Astrocyte of the cerebellum (primary cell): ENCODE results near the gene CD101.
A peak's percentile ranks its signal among the peaks of the same experiment; 100 is the strongest.

Experiments
- DNase-seq: peaks from one replicate; pipeline ENCODE4 v3.0.0-alpha.2; 2011; ENCODE audit warnings: low read depth
- H3K4me3 ChIP-seq: 2 replicates; pipeline ENCODE4 v1.5.1; 2011; ENCODE audit warnings: mild to moderate bottlenecking, low read depth, low read length, moderate library complexity
- in situ Hi-C: cut with HindIII; loops from 2 replicates; pipeline ENCODE4 v1.10.0; 2017; ENCODE audit warnings: low sequenced_read_pairs
- TF ChIP-seq, protein P1 (sequence below): IDR thresholded peaks from 2 replicates; pipeline ENCODE4 v1.5.1; 2012; ENCODE audit warnings: low read length, low read depth, moderate library complexity, mild to moderate bottlenecking; ENCODE audit errors: missing control alignments

Gene CD101

DNA sequence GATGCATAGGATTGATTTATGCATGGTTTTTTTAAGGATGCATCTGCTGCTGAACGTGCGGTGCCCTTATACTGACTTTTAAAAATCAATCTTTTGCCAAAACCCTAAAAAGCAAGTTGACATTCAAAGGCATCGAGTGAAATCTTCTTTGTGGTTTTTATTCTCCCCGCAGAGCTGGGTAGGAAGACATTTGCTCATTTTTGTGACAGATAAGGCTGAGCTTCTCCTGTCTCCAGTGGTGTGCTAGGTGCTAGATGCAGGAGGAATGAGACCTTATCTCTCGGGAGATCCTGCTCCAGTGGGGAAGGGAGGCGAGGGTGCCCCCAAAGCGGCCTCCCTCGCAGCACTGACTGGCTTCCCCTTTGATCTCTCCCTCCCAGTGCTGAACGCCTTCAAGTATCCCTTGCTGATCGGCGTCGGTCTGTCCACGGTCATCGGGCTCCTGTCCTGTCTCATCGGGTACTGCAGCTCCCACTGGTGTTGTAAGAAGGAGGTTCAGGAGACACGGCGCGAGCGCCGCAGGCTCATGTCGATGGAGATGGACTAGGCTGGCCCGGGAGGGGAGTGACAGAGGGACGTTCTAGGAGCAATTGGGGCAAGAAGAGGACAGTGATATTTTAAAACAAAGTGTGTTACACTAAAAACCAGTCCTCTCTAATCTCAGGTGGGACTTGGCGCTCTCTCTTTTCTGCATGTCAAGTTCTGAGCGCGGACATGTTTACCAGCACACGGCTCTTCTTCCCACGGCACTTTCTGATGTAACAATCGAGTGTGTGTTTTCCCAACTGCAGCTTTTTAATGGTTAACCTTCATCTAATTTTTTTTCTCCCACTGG is 14.9 kb upstream of the CD101 start:
- no peak for DNase-seq
- TF ChIP-seq, protein P1, sequence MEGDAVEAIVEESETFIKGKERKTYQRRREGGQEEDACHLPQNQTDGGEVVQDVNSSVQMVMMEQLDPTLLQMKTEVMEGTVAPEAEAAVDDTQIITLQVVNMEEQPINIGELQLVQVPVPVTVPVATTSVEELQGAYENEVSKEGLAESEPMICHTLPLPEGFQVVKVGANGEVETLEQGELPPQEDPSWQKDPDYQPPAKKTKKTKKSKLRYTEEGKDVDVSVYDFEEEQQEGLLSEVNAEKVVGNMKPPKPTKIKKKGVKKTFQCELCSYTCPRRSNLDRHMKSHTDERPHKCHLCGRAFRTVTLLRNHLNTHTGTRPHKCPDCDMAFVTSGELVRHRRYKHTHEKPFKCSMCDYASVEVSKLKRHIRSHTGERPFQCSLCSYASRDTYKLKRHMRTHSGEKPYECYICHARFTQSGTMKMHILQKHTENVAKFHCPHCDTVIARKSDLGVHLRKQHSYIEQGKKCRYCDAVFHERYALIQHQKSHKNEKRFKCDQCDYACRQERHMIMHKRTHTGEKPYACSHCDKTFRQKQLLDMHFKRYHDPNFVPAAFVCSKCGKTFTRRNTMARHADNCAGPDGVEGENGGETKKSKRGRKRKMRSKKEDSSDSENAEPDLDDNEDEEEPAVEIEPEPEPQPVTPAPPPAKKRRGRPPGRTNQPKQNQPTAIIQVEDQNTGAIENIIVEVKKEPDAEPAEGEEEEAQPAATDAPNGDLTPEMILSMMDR, result no peak
- no peak overlapping the region for H3K4me3 ChIP-seq
- in situ Hi-C loops, result no loop called here

DNA sequence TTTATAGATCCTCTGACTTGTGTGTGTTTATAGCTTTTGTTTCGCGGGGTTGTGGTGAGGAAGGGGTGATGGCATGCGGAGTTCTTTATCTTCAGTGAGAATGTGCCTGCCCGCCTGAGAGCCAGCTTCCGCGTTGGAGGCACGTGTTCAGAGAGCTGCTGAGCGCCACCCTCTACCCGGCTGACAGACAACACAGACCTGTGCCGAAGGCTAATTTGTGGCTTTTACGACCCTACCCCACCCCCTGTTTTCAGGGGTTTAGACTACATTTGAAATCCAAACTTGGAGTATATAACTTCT is 14.4 kb upstream of the CD101 start:
- DNase-seq, result no peak
- H3K4me3 ChIP-seq, result no peak overlapping the region
- TF ChIP-seq, protein P1, result no peak

DNA sequence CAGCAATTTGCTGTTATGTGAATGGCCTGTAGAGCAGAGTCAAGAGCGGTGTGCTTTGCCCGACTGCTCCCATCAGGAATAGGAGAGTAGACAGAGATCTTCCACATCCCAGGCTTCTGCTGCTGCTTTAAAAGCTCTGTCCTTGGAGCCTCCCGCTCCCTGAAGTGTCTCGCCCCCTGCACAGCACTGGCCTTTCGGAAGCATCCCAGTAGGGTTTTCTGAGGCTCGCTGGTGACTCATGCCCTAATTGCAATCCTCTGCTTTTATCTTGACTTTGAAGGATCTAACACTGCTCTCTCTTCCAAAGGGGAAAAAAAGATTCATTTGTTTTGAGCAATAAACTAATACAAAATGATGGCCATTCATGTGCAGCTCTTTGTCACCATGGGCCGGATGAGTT is 13.3 kb upstream of the CD101 start:
- TF ChIP-seq, protein P1, result no peak
- no peak overlapping the region for H3K4me3 ChIP-seq
- peak; percentile 34 for DNase-seq
- in situ Hi-C loops, result no loop called here

More for the DNA sequence above, 14.4 kb upstream of the CD101 start:
- in situ Hi-C loops, result no loop called here

DNA sequence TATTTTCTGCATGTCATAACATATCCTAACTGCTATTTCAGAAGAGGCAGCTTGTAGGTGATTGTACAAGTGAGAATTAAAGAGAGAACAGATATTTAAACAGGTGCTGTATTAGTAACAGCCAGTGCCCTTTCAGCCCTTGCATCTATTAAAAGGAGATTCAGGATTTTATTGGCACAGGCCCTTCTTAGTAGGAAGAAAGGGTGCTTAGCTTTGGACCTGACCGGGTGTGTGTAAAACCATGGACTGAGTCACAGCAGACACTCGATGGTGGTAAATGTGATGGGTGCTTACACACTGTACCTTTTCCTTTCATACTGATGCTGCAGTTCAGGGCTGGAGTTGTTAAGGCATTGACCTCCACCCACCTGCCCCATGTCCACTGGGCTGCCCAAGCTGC is 12.7 kb upstream of the CD101 start:
- no peak for DNase-seq
- in situ Hi-C loops, result no loop called here
- no peak overlapping the region for H3K4me3 ChIP-seq
- TF ChIP-seq, protein P1, result no peak

DNA sequence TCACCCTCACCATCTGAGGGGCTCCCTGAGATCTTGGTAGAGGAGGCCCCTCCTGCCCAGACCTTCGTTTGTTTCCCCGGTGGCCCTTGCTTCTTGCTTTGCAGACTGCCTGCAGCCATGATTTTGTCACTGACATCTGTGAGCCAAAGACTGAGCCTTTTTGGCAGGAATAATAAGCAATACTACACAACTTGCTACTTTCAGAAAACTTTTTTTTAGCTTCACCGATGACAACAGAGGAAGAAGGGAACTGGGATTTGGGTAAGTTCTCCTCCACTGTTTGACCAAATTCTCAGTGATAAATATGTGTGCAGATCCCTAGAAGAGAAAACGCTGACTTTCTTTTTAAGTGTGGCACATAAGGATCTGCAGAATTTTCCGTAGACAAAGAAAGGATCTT is 11.7 kb upstream of the CD101 start:
- DNase-seq, result no peak
- no peak overlapping the region for H3K4me3 ChIP-seq
- TF ChIP-seq, protein P1, result no peak
- in situ Hi-C loops, result no loop called here

DNA sequence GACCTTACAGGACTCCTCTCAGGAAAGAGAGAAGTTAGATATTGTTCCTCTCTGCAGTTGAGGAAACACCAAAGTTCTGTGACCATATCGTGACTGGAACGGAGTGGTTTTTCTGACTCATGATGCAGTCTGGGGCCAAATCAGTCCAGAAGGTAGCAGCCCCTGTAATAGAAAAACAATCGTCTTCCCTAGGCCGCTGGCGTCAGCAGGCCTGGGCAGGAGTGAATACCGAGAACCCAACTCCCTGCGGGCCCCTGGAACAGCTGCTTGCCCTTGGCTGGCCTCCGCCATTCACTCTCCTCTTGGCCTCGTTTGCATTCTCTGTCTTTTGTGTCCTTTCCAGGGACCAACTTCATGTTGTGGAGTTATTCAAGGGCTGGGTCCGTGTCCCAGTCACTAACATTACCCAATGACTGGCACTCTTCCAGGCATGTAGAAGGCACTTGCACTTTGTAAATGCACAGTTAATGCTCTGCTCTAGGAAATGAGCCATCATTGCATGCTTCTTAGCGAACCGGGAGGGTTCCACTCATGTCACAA is 10.9 kb upstream of the CD101 start:
- H3K4me3 ChIP-seq, result no peak overlapping the region
- DNase-seq, result peak; percentile 96
- TF ChIP-seq, protein P1, result no peak
- in situ Hi-C loops, result no loop called here
